Prostate gland (tissue), 2 donors: ENCODE results near the gene SPRED2.

ENCODE experiments used
- POLR2A ChIP-seq: fragments of 450-650 bp; IDR thresholded peaks from one replicate; pipeline ENCODE4 v1.6.1; 2016; ENCODE audit warnings: antibody characterized with exemption, mild to moderate bottlenecking
- POLR2AphosphoS5 ChIP-seq: sonication (generic); formaldehyde crosslinking; IDR thresholded peaks from one replicate; pipeline ENCODE4 v1.6.1; 2017; ENCODE audit warnings: antibody characterized with exemption
- TF ChIP-seq, protein P1 (sequence below), 4 experiments: fragments of 200-600 bp in 2 of 4; fragments of 450-650 bp in 2 of 4; sonication (generic) in 2 of 4; IDR thresholded peaks; 1 replicate in 3 of 4; 2 replicates in 1 of 4; pipeline ENCODE4 v1.5.1; 2016 to 2019; ENCODE audit warnings: antibody characterized with exemption in 4 of 4, mild to moderate bottlenecking in 2 of 4, moderate library complexity in 2 of 4

GRCh38 chr2:65478498-65479135, 46.2 kb upstream of the SPRED2 start:
- TF ChIP-seq POLR2A (no peak), POLR2AphosphoS5 (no peak)
- TF ChIP-seq, protein P1, sequence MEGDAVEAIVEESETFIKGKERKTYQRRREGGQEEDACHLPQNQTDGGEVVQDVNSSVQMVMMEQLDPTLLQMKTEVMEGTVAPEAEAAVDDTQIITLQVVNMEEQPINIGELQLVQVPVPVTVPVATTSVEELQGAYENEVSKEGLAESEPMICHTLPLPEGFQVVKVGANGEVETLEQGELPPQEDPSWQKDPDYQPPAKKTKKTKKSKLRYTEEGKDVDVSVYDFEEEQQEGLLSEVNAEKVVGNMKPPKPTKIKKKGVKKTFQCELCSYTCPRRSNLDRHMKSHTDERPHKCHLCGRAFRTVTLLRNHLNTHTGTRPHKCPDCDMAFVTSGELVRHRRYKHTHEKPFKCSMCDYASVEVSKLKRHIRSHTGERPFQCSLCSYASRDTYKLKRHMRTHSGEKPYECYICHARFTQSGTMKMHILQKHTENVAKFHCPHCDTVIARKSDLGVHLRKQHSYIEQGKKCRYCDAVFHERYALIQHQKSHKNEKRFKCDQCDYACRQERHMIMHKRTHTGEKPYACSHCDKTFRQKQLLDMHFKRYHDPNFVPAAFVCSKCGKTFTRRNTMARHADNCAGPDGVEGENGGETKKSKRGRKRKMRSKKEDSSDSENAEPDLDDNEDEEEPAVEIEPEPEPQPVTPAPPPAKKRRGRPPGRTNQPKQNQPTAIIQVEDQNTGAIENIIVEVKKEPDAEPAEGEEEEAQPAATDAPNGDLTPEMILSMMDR (IDR thresholded peaks at IDR 0.05), result no peak
